Measurements from ENCODE around the gene SLC19A2. TPM values are rescaled to one million over a fixed set of nuclear protein-coding genes. Genes with fewer than 3 reads are reported as not detected.

SLC19A2 gene
- total RNA-seq, 1 experiment from 2014 or later: 27.2 TPM

GRCh38 chr1:169493251-169493650, 7.5 kb upstream of the SLC19A2 start:
- Histone ChIP-seq H3K9me3 (replicated peaks) (no peaks in the 10 kb centered on the region), H3K36me3 (no peaks in the 10 kb centered on the region), H3K4me1 (no peaks in the 10 kb centered on the region), H3K27me3 (no peaks in the 10 kb centered on the region), H3K4me3 (no peak overlapping the region), H3K27ac (no peak overlapping the region)
- DNase-seq: no peak

GRCh38 chr1:169491845-169492281, 6.1 kb upstream of the SLC19A2 start:
- Histone ChIP-seq H3K36me3 (no peaks in the 10 kb centered on the region), H3K27ac (no peak overlapping the region), H3K4me3 (no peak overlapping the region), H3K27me3 (no peaks in the 10 kb centered on the region), H3K4me1 (no peaks in the 10 kb centered on the region), H3K9me3 (replicated peaks) (no peaks in the 10 kb centered on the region)
- DNase-seq: no peak

GRCh38 chr1:169488157-169488556, 2.4 kb upstream of the SLC19A2 start:
- Histone ChIP-seq H3K27me3 (no peaks in the 10 kb centered on the region), H3K4me3 (peak overlapping the region; percentile 91), H3K9me3 (replicated peaks) (no peaks in the 10 kb centered on the region), H3K4me1 (peaks cover 2% of the 10 kb centered on the region), H3K36me3 (no peaks in the 10 kb centered on the region), H3K27ac (peak overlapping the region; percentile 97)
- peak; percentile 30 to 48 for DNase-seq

GRCh38 chr1:169487561-169487960, 1.8 kb upstream of the SLC19A2 start:
- H3K4me3 ChIP-seq: peak overlapping the region; percentile 91
- H3K27ac ChIP-seq: peak overlapping the region; percentile 97
- H3K36me3 ChIP-seq: no peaks in the 10 kb centered on the region
- peak; percentile 67 to 68 for DNase-seq
- peaks cover 5% of the 10 kb centered on the region for H3K4me1 ChIP-seq
- H3K27me3 ChIP-seq: no peaks in the 10 kb centered on the region
- H3K9me3 ChIP-seq (replicated peaks): no peaks in the 10 kb centered on the region

GRCh38 chr1:169487133-169487532, 1.4 kb upstream of the SLC19A2 start:
- Histone ChIP-seq H3K27ac (peak overlapping the region; percentile 97), H3K36me3 (no peaks in the 10 kb centered on the region), H3K9me3 (replicated peaks) (no peaks in the 10 kb centered on the region), H3K27me3 (no peaks in the 10 kb centered on the region), H3K4me1 (peaks cover 5% of the 10 kb centered on the region), H3K4me3 (peak overlapping the region; percentile 91)
- DNase-seq: peak in 1 of 2 experiments; percentile 48

- DNase-seq: peak in 1 of 2 experiments; percentile 25
- peak overlapping the region; percentile 91 for H3K4me3 ChIP-seq
- no peaks in the 10 kb centered on the region for H3K36me3 ChIP-seq
- peak overlapping the region; percentile 97 for H3K27ac ChIP-seq
- peaks cover 5% of the 10 kb centered on the region for H3K4me1 ChIP-seq
- H3K9me3 ChIP-seq (replicated peaks): no peaks in the 10 kb centered on the region
- no peaks in the 10 kb centered on the region for H3K27me3 ChIP-seq
Measured at GRCh38 chr1:169486281-169487051, 722 bp upstream of the SLC19A2 start.

- DNase-seq: peak; percentile 32 to 53
- Histone ChIP-seq H3K4me3 (peak overlapping the region; percentile 91), H3K9me3 (replicated peaks) (no peaks in the 10 kb centered on the region), H3K36me3 (0 out of 2 replicates have a peak, but pooled peaks cover 1% of the 10 kb centered on the region), H3K27me3 (no peaks in the 10 kb centered on the region), H3K27ac (peak overlapping the region; percentile 97), H3K4me1 (peaks cover 5% of the 10 kb centered on the region)
Measured at GRCh38 chr1:169484683-169485430, 887 bp downstream of the SLC19A2 start.

GRCh38 chr1:169484101-169484500, 1.6 kb downstream of the SLC19A2 start:
- H3K27ac ChIP-seq: no peak overlapping the region
- 0 out of 2 replicates have a peak, but pooled peaks cover 4% of the 10 kb centered on the region for H3K36me3 ChIP-seq
- no peaks in the 10 kb centered on the region for H3K9me3 ChIP-seq (replicated peaks)
- peak overlapping the region; percentile 91 for H3K4me3 ChIP-seq
- H3K4me1 ChIP-seq: peaks cover 5% of the 10 kb centered on the region
- H3K27me3 ChIP-seq: no peaks in the 10 kb centered on the region
- DNase-seq: no peak

GRCh38 chr1:169483500-169483966, 2.2 kb downstream of the SLC19A2 start:
- Histone ChIP-seq H3K27me3 (no peaks in the 10 kb centered on the region), H3K4me3 (peak overlapping the region; percentile 91), H3K9me3 (replicated peaks) (no peaks in the 10 kb centered on the region), H3K36me3 (0 out of 2 replicates have a peak, but pooled peaks cover 4% of the 10 kb centered on the region), H3K4me1 (peaks cover 5% of the 10 kb centered on the region), H3K27ac (no peak overlapping the region)
- peak in 1 of 2 experiments; percentile 52 for DNase-seq

GRCh38 chr1:169479363-169480066, 6.2 kb downstream of the SLC19A2 start:
- Histone ChIP-seq H3K4me1 (peaks cover 9% of the 10 kb centered on the region), H3K9me3 (replicated peaks) (no peaks in the 10 kb centered on the region), H3K4me3 (no peak overlapping the region), H3K27me3 (no peaks in the 10 kb centered on the region), H3K36me3 (peaks cover 11% of the 10 kb centered on the region; the same call in 1 of the 2 replicates), H3K27ac (no peak overlapping the region)
- DNase-seq: no peak

GRCh38 chr1:169478094-169478672, 7.6 kb downstream of the SLC19A2 start:
- no peak overlapping the region for H3K27ac ChIP-seq
- peaks cover 7% of the 10 kb centered on the region for H3K4me1 ChIP-seq
- peaks cover 11% of the 10 kb centered on the region; the same call in 1 of the 2 replicates for H3K36me3 ChIP-seq
- DNase-seq: no peak
- no peaks in the 10 kb centered on the region for H3K9me3 ChIP-seq (replicated peaks)
- H3K4me3 ChIP-seq: no peak overlapping the region
- H3K27me3 ChIP-seq: no peaks in the 10 kb centered on the region

- Histone ChIP-seq H3K4me1 (peaks cover 4% of the 10 kb centered on the region; the same call in 1 of the 2 replicates), H3K36me3 (peaks cover 16% of the 10 kb centered on the region; the same call in 1 of the 2 replicates), H3K27ac (no peak overlapping the region), H3K27me3 (no peaks in the 10 kb centered on the region), H3K9me3 (replicated peaks) (no peaks in the 10 kb centered on the region), H3K4me3 (no peak overlapping the region)
- DNase-seq: peak in 1 of 2 experiments; percentile 48
Measured at GRCh38 chr1:169475806-169476387, 9.8 kb downstream of the SLC19A2 start.

GRCh38 chr1:169474302-169474995, 11.3 kb downstream of the SLC19A2 start:
- Histone ChIP-seq H3K27me3 (no peaks in the 10 kb centered on the region), H3K4me1 (peaks cover 4% of the 10 kb centered on the region; the same call in 1 of the 2 replicates), H3K36me3 (peaks cover 13% of the 10 kb centered on the region; the same call in 1 of the 2 replicates), H3K4me3 (no peak overlapping the region), H3K27ac (no peak overlapping the region), H3K9me3 (replicated peaks) (no peaks in the 10 kb centered on the region)
- no peak for DNase-seq
